K562 (cell line): ENCODE measurements around the gene SERTAD2. TPM values are rescaled to one million over a fixed set of nuclear protein-coding genes. Genes with fewer than 3 reads are reported as not detected.

Experiments used
- ATAC-seq: fragments of 200-7000 bp; cut with Tn5 transposase; 3 replicates; pipeline ENCODE4 v1.9.1; 2020; ENCODE audit warnings: moderate library complexity
- BruUV-seq: library from RNA; stranded (reverse); fragments of 400-500 nt; replicated peaks from 2 replicates; lab custom pipeline; 2021; lab: Mats Ljungman, UMichigan
- CTCF ChIA-PET: fragments of 300-600 bp; formaldehyde crosslinking; extraction: SDS; loops from one replicate; lab custom pipeline; 2021; ENCODE audit warnings: low intra/inter-chr PET ratio; lab: Yijun Ruan, JAX
- POLR2A ChIA-PET: fragments of 300-600, 350-650 bp; sonication (Branson Sonifier 250); formaldehyde crosslinking; extraction: SDS; loops from one replicate; lab custom pipeline; 2021; ENCODE audit warnings: antibody characterized with exemption, inconsistent platforms; lab: Yijun Ruan, JAX
- DNase-seq, 4 experiments: peaks; one replicate each; pipeline versions ENCODE4 v3.0.0 to v3.0.0-alpha.2; 2011 to 2018; ENCODE audit warnings: low spot score in 3 of 4, mixed read lengths in 3 of 4; ENCODE audit errors: extremely low read depth in 1 of 4
- FAIRE-seq: peaks from 2 replicates; lab custom pipeline; 2011; peaks lifted over from hg19 to GRCh38; lab: Jason Lieb, UNC
- H2AFZ ChIP-seq: 2 replicates; pipeline ENCODE4 v1.6.0; 2011; ENCODE audit warnings: low read depth, low read length, control low read depth, inconsistent platforms
- H3K27ac ChIP-seq: fragments of 200-600 bp; 3 replicates; pipeline ENCODE4 v1.8.0; 2011; ENCODE audit warnings: low read depth, mild to moderate bottlenecking, control low read depth, inconsistent platforms, low read length, moderate library complexity, mixed read lengths; ENCODE audit errors: extremely low read depth
- H3K27me3 ChIP-seq, 2 experiments: fragments of 300-600 bp in 1 of 2; 2 replicates in 1 of 2; 3 replicates in 1 of 2; pipeline versions ENCODE4 v1.6.0 to v1.8.0; 2011; ENCODE audit warnings: inconsistent platforms in 2 of 2, low read length in 2 of 2, mild to moderate bottlenecking in 1 of 2, mixed read lengths in 1 of 2, moderate library complexity in 1 of 2; ENCODE audit not compliant: control insufficient read depth in 2 of 2, insufficient read depth in 2 of 2
- H3K36me3 ChIP-seq: fragments of 300-600 bp; 3 replicates; pipeline ENCODE4 v1.8.0; 2011; ENCODE audit warnings: mild to moderate bottlenecking, low read length, inconsistent platforms; ENCODE audit not compliant: control insufficient read depth, insufficient read depth
- H3K4me1 ChIP-seq, 2 experiments: fragments of 200-600 bp in 1 of 2; replicated peaks in 1 of 2; 2 replicates in 1 of 2; 3 replicates in 1 of 2; pipeline versions ENCODE4 v1.5.1 to v1.8.0; 2011; ENCODE audit warnings: inconsistent platforms in 2 of 2, low read length in 2 of 2, mild to moderate bottlenecking in 1 of 2, mixed read lengths in 1 of 2, moderate library complexity in 1 of 2; ENCODE audit not compliant: control insufficient read depth in 2 of 2, insufficient read depth in 2 of 2
- H3K4me2 ChIP-seq: 2 replicates; pipeline ENCODE4 v1.6.1; 2011; ENCODE audit warnings: low read length, control low read depth, inconsistent platforms, mixed read lengths; ENCODE audit not compliant: insufficient read depth
- H3K4me3 ChIP-seq: fragments of 200-600 bp; sonication (generic), shearing (Covaris generic); 2 replicates; pipeline ENCODE4 v1.5.1; 2016; ENCODE audit warnings: control low read depth, inconsistent platforms
- H3K79me2 ChIP-seq: fragments of 200-600 bp; 3 replicates; pipeline ENCODE4 v1.8.0; 2011; ENCODE audit warnings: low read length, inconsistent platforms; ENCODE audit not compliant: control insufficient read depth, insufficient read depth
- H3K9ac ChIP-seq, 2 experiments: 2 replicates each; pipeline versions ENCODE4 v1.6.0 to v1.6.1; 2011; ENCODE audit warnings: low read depth in 2 of 2, low read length in 2 of 2, control low read depth in 1 of 2, inconsistent platforms in 1 of 2, mild to moderate bottlenecking in 1 of 2, mixed read lengths in 1 of 2; ENCODE audit not compliant: insufficient read depth in 1 of 2
- H3K9me1 ChIP-seq: one replicate; pipeline ENCODE4 v1.6.0; 2011; ENCODE audit warnings: inconsistent platforms, mild to moderate bottlenecking, low read length, moderate library complexity; ENCODE audit not compliant: control insufficient read depth, insufficient read depth
- H3K9me3 ChIP-seq: replicated peaks from 2 replicates; pipeline ENCODE4 v1.5.1; 2011; ENCODE audit warnings: low read depth, low read length, inconsistent platforms; ENCODE audit not compliant: control insufficient read depth, insufficient read depth
- H4K20me1 ChIP-seq: replicated peaks from 2 replicates; pipeline ENCODE4 v1.6.1; 2011; ENCODE audit warnings: low read length, inconsistent platforms, mixed read lengths; ENCODE audit not compliant: control insufficient read depth, insufficient read depth
- AFF4 ChIP-seq: sonication (generic); formaldehyde crosslinking; IDR thresholded peaks from 2 replicates; pipeline ENCODE4 v1.8.0; 2023; ENCODE audit warnings: mild to moderate bottlenecking, missing genetic modification reagents
- ARID3B ChIP-seq: fragments of 250-450 bp; sonication (Bioruptor Pico); IDR thresholded peaks from 2 replicates; pipeline ENCODE4 v1.4.0; 2020; ENCODE audit warnings: borderline replicate concordance
- E2F4 ChIP-seq: sonication (generic); formaldehyde crosslinking; IDR thresholded peaks from 2 replicates; pipeline ENCODE4 v1.8.0; 2022; ENCODE audit warnings: mild to moderate bottlenecking, low read depth, missing genetic modification reagents
- KDM4B ChIP-seq, 2 experiments: fragments of 450-650 bp in 1 of 2; sonication (generic) in 1 of 2; IDR thresholded peaks; 2 replicates each; pipeline ENCODE4 v1.6.1; 2016 to 2017; ENCODE audit warnings: borderline replicate concordance in 2 of 2, antibody characterized with exemption in 1 of 2, low read depth in 1 of 2, mild to moderate bottlenecking in 1 of 2
- MEIS2 ChIP-seq: fragments of 450-650 bp; IDR thresholded peaks from 2 replicates; pipeline ENCODE4 v1.6.1; 2014; ENCODE audit warnings: mild to moderate bottlenecking; ENCODE audit not compliant: partially characterized antibody
- PML ChIP-seq: IDR thresholded peaks from 2 replicates; pipeline ENCODE4 v1.6.1; 2012; ENCODE audit warnings: low read length, inconsistent platforms
- RBBP5 ChIP-seq: fragments of 200-600 bp; sonication (generic); IDR thresholded peaks from 2 replicates; pipeline ENCODE4 v1.6.1; 2012; ENCODE audit warnings: borderline replicate concordance, mild to moderate bottlenecking, low read length, control low read depth, inconsistent platforms; ENCODE audit not compliant: insufficient read depth, poor library complexity, severe bottlenecking
- TRIM28 ChIP-seq: fragments of 450-650 bp; IDR thresholded peaks from 2 replicates; pipeline ENCODE4 v1.6.1; 2017
- ZBTB1 ChIP-seq: sonication (generic); formaldehyde crosslinking; IDR thresholded peaks from 2 replicates; pipeline ENCODE4 v1.8.1; 2023; ENCODE audit warnings: missing genetic modification reagents, low read depth, mild to moderate bottlenecking, borderline replicate concordance
- ZNF121 ChIP-seq: sonication (generic); formaldehyde crosslinking; conservative IDR thresholded peaks from 2 replicates; pipeline ENCODE4 v1.8.0; 2022; ENCODE audit warnings: missing genetic modification reagents
- ZNF3 ChIP-seq: fragments of 250-450 bp; sonication (Bioruptor Pico); IDR thresholded peaks from 2 replicates; pipeline ENCODE4 v1.5.0; 2021; ENCODE audit warnings: mild to moderate bottlenecking, moderate library complexity
- ZNF511 ChIP-seq: sonication (generic); formaldehyde crosslinking; IDR thresholded peaks from 2 replicates; pipeline ENCODE4 v1.8.0; 2022; ENCODE audit warnings: mild to moderate bottlenecking, missing genetic modification reagents
- ZNF551 ChIP-seq: fragments of 250-450 bp; sonication (Bioruptor Pico); IDR thresholded peaks from 2 replicates; pipeline ENCODE4 v1.5.0; 2021; ENCODE audit warnings: mild to moderate bottlenecking, moderate library complexity
- ZNF584 ChIP-seq: fragments of 200-800 bp; sonication (Bioruptor generic); IDR thresholded peaks from 2 replicates; pipeline ENCODE4 v1.6.1; 2016; ENCODE audit warnings: low read depth, mild to moderate bottlenecking, missing genetic modification characterization, missing compliant biosample characterization
- WGBS: fragments of 100-300 bp; shearing (Covaris generic); methylation state at CpG from one replicate; pipeline ENCODE4 v1.1.6; 2016; ENCODE audit warnings: low coverage, mixed read lengths; ENCODE audit not compliant: insufficient coverage; ENCODE audit errors: missing lambda C conversion rate; 5-methylcytosine and 5-hydroxymethylcytosine counted together
- in situ Hi-C: fragments of 300-500 bp; cut with MboI; formaldehyde crosslinking; loops from 4 replicates; pipeline ENCODE4 v1.15.0; 2018; ENCODE audit warnings: inconsistent platforms, mixed read lengths
- intact Hi-C: fragments of 100-400 bp; cut with micrococcal nuclease; formaldehyde crosslinking; loops from 2 replicates; pipeline ENCODE4 v1.14.2; 2022
- polyA plus RNA-seq, 8 experiments: library from polyadenylated mRNA; depleted of rRNA in 4 of 8; stranded (reverse) in 5 of 8; unstranded in 3 of 8; fragments of >200 nt; fragmentation: Nextera tagmentation in 2 of 8; fragmentation: Illumina TruSeq in 1 of 8; extraction: Ambion mirVana in 2 of 8; extraction: Trizol in 1 of 8; gene quantifications; 2 replicates each; pipeline versions ENCODE4 v1.2.1 to v1.2.3, GENCODE V29; 2011 to 2014; ENCODE audit warnings: inconsistent platforms in 1 of 8, missing spikeins in 1 of 8
- total RNA-seq, 7 experiments: library from RNA; depleted of rRNA in 6 of 7; stranded (reverse); fragments of >200 nt in 6 of 7; fragmentation: Illumina TruSeq in 2 of 7; extraction: Trizol in 2 of 7; gene quantifications; 2 replicates each; pipeline versions ENCODE4 v1.2.1 to v1.2.3, GENCODE V29; 2011 to 2021; ENCODE audit warnings: low replicate concordance in 1 of 7

Gene SERTAD2
- total and polyA plus RNA-seq, 9 of the 15 experiments (the other 6 are each of a cell fraction or from before 2014, with no cell fraction given) = 3.0 to 12.5 (median 6.1) TPM

GRCh38 chr2:64655873-64656272 is 2.2 kb upstream of the SERTAD2 start:
- FAIRE-seq (no peak), DNase-seq (no peak), ATAC-seq (no peak)
- no TSS peak for BruUV-seq
- H3K4me2 ChIP-seq = no peak overlapping the region
- in situ Hi-C loops (no loop called here), intact Hi-C loops (no loop called here)
- H3K27ac ChIP-seq = no peak overlapping the region
- no peaks in the 10 kb centered on the region for H3K9me3 ChIP-seq
- H3K27me3 ChIP-seq = no peaks in the 10 kb centered on the region
- ChIA-PET CTCF (no interaction called here), POLR2A (interaction anchor here (0.6 to 4.5 kb wide), 12 partner anchors 8 to 292 kb away, joined by 3 to 39 read pairs (median 3); no protein-coding TSS in a partner anchor)
- peaks cover 27% of the 10 kb centered on the region for H3K79me2 ChIP-seq
- peaks cover 8 to 20% of the 10 kb centered on the region in 2 experiments for H3K4me1 ChIP-seq
- no peaks in the 10 kb centered on the region for H3K9me1 ChIP-seq
- peaks cover 4% of the 10 kb centered on the region; the same call in 1 of the 2 replicates for H4K20me1 ChIP-seq
- no peak overlapping the region for H3K4me3 ChIP-seq
- 69% methylated on average over 3 of the region's 3 CpGs for WGBS
- H2AFZ ChIP-seq = no peak overlapping the region
- no peaks in the 10 kb centered on the region for H3K36me3 ChIP-seq
- H3K9ac ChIP-seq = no peak overlapping the region; a peak in 1 of 4 replicates
- no peak for TF ChIP-seq RBBP5
- no peak for TF ChIP-seq ARID3B (CRISPR knock-in tag)
- no peak for TF ChIP-seq ZNF511 (CRISPR knock-in tag)
- TF ChIP-seq E2F4 (CRISPR knock-in tag) = no peak
- no peak for TF ChIP-seq AFF4 (CRISPR knock-in tag)
- TF ChIP-seq TRIM28 = no peak
- TF ChIP-seq ZNF3 (CRISPR knock-in tag) = no peak
- TF ChIP-seq ZNF584 (CRISPR knock-in tag) = no peak
- TF ChIP-seq PML = no peak
- TF ChIP-seq MEIS2 = no peak
- TF ChIP-seq ZNF551 (CRISPR knock-in tag) = no peak
- TF ChIP-seq KDM4B (IDR thresholded peaks at IDR 0.05; ENCODE audit: borderline replicate concordance in 2 of 2, low read depth in 1 of 2) = no peak
- no peak for TF ChIP-seq ZBTB1 (CRISPR knock-in tag)
- no peak for TF ChIP-seq ZNF121 (CRISPR knock-in tag)
